Measurements from ENCODE around the gene CNKSR3.

Gene CNKSR3

DNA sequence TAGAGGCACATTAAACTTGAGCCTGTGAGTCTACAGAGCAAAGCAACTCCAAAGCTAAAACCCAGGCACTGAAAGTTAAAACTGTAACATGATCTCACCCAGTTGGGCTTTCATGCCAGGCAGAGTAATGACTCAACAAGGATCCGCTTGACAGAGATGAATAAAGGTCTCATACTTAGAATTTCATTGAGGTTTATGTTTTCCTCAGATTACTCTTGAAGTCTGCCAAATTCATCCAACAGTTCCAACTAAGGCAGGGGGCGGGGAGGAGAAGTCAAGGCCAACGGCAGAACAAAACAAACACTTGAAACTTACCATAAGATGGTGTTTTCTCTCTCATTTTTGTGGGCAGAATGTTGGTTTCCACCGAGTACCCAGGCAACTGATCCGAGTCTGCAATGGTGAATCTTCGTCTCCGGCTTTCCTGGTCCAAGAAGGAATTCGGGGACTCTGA is 99.8 kb downstream of the CNKSR3 start:
- DNase-seq, result no peak

DNA sequence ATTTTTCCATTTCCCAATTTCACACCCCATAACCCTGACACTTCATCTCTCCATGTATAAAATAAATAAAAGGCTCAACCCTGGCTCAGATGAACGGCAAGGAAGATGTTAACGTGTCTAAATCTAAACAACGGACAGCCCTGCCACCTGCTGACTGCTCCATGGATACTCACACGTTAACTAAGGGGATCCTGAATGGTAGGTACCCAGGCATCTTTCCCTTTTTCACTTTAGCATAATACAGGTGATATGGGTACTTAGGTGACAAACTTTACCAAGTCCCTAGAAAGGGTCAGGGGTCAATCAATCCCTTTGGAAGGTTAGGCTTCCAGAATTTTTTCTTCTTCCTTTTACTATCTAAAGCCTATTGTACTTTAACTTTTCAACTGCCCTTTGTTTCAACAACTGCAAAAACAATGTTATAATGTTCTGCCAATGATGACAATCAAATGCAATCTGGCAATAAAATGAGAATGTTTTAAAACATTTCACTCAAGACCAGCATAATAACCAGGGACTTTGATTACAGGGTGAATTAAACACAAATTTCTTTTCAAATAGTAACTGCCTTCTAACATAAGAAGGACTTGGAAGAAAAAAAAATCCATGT is 101.5 kb downstream of the CNKSR3 start:
- DNase-seq, result no peak

GRCh38 chr6:154407440-154407839 is 103.0 kb downstream of the CNKSR3 start:
- DNase-seq, result no peak

GRCh38 chr6:154406869-154407268 is 103.6 kb downstream of the CNKSR3 start:
- DNase-seq, result no peak

DNA sequence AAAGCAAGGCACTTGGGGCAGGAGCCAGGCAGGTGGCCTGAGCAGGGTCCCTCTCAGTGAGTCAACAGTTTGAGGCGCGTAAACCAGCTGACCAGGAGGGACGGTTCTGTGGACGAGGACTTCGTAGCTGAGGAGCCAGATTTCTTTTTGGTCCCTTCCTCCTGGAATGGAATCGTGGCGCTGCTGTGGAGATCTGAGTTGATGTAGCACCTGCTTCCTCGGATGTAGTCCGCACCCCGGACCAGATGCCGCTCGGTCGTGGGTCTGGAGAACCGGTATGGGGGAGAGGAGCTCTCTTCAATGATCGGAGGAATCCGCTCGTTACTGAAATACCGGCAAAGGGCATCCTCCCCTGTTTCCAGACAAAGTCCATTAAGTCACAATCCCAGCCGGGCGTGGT is 104.2 kb downstream of the CNKSR3 start:
- DNase-seq, result no peak

DNA sequence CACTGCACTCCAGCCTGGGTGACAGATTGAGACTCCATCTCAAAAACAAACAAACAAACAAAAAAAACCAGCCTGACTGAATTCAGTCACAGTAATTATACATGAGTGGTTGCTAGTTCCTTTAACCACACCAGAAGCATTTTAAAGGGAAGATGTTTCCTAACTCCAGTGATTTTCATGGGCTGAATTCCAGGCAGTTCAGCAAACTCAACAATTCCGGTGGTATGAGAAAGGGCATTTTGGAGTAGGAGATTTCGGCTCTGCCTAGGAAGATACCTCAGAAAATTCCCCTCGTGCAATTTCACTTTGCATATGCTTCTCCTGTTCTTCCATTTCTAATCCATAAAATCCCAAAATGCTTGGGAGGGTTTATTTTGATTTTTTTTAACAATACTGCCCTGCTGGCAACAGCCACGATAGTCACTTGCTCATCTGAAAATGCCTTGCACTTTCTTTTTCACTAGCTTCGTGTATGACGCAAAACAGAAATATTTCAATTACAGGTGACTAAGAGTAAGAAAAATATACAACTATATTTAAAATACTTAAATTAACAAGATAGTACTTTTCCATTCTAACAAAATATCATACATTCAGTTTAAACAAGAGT is 105.6 kb downstream of the CNKSR3 start:
- no peak for DNase-seq

- no peak for DNase-seq
Observed at GRCh38 chr6:154403788-154404187, 106.7 kb downstream of the CNKSR3 start.

DNA sequence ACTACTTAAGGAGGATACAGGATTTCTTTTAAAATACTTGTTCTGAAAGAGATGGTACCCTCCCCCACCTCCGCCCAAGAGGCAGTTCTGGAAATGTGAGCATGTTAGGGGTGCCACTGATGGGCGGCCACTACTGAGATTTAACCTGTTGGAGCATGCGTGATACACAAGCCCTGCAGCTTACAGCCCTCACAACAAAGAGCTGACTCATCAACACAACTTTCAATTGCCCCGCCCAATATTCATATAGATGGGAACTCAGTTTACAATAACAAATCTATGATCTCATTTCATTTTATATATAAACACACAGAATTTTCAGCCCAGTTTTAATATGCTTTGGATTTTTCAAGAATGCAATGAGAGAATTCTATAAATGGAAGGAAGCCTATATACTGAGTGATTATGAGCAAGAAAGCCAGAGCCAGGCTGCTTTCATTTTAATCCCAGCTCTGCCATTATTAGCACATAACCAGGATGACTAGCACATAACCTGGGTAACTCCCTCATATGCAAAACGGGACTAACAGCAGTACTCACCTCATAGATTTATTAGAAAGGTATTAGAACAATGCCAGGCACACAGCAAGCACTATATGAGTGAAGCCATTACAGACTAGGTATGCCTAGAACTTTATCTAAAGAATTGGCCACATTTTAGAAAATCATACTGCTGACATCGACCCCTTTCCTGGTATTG is 108.3 kb downstream of the CNKSR3 start:
- no peak for DNase-seq

DNA sequence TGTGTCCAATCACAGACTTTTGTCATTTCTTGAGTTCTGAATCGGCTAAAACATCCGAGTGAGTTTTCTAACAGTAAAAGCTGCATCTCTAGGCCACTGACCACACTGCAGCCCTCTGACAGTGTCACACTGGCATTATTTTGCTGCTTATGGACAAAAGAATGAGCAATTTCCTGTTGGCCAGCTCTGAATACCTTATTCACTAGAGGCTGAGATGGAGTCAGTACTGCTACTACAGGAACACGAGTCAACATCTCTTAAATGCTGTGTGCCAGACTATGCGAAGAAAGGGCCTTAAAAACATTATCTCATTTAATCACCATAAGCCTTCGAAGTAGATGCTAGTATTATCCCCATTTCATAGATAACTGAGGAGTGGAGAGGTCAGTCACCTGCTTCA is 111.4 kb downstream of the CNKSR3 start:
- no peak for DNase-seq

DNA sequence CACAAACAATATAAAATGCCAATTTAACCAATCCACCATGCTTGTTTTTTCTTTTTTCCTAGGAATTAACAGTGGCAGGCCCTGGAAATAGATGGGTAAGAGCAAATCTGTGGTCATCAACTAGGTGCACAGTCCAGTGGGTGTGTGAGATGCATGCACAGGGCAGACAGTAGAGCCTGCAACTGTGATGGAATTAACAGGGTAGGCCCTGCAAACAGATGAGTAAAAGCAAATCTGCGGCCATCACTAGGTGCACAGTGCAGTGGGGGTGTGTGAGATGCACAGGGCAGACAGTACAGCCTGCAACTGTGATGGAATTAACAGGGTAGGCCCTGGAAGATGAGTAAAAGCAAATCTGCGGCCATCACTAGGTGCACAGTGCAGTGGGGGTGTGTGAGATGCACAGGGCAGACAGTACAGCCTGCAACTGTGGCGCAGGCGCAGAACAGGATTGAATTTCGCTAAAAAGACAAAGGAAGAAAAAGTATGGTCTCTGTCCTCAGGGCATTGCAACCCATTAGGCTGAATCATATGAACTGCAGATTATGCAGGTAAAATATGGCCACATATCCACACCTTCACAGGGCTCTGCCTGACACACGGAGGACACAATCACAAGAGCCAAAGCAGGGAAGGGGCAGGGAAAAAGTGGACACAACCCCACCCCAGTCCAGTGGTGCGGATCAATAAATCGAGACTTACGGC is 112.8 kb downstream of the CNKSR3 start:
- DNase-seq, result no peak

GRCh38 chr6:154395878-154396277 is 114.6 kb downstream of the CNKSR3 start:
- no peak for DNase-seq

DNA sequence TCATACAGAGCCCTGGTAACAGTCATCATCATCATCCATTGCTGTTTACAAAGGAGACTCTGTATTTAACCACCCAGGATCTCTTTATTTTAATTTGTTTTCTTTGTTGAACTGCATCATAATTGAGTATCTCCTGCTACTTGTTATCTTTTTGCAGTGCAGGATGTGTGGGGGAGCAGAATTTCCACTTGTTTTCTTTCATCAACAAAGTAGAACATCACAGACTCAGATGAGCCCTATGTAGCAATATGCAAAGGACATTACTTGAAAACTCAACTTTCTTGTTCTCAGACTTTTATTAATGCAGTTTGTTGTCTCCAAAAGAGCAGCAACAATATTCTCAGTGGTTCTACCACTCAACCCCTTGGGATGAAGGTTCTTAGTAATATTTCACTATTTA is 115.2 kb downstream of the CNKSR3 start:
- no peak for DNase-seq

GRCh38 chr6:154394571-154394970 is 115.9 kb downstream of the CNKSR3 start:
- no peak for DNase-seq

DNA sequence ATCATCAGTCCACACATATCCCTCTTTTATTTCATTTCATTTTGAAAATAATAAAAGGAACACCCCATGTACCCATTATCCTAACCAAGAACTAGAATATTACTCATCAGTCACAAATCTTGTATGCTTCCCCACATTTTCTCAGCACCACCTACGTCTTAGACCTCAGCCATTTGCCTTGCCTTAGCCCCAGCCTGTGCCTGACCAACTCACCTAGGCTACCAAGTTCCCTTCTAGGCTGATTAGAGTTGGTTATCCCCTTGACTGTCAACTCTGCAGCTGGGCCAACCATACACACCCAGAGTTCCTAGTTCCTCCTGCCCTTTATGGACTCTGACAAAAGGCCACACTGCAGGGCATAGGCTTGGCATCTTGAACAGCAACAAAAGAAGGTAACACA is 120.5 kb downstream of the CNKSR3 start:
- no peak for DNase-seq

DNA sequence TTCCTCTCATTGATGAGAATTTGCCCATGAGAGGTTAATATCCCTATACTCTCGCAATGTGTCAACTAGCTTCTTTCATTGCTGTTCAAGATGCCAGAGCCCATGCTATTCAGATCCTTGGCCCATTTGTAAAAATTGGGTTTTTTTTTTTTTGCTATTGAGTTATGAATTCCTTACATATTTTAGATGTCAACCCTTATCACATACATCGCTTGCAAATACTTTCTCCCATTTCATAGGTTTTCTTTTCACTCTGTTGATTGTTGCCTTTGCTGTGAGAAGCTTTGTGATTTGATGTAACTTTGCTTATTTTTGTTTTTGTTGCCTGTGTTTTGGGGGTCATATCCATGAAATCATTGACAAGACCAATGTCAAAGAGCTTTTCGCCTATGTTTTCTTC is 121.7 kb downstream of the CNKSR3 start:
- no peak for DNase-seq

DNA sequence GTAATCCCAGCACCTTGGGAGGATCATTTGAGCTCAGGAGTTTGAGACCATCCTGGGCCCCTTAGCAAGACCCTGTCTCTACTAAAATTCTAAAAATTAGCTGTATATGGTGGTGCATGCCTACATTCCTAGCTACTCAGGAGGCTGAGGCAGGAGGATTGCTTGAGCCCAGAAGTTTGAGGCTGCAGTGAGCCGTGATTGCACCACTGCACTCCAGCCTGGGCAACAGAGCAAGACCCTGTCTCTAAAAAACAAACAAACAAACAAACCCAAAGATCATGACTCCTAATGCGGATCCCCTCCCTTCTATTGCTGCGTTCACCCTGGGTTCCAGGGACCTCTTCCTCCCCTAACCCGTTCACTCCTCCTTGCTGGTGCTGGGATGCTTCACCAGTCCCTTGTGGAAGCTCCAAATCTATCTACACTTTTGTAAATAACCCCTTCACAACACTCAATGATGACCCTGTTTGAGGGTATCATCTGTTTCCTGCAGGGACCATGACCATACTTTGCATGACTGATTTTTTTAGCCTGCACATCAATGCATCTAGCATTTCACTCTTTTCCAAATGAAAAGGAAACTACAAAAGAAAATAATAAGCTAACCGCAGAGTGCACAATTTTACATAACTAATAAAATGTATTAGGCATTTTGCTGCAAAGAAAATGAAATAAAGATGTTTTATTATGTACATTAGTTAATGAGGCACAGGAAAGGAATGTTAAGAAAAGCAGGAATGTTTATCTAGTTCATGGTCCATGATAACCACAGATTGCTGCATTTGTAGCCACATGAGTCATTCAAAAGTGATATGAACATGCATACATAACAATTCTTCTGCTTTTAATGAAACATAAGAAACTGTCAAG is 123.4 kb downstream of the CNKSR3 start:
- no peak for DNase-seq

- no peak for DNase-seq
Observed at GRCh38 chr6:154384191-154384590, 126.3 kb downstream of the CNKSR3 start.

DNA sequence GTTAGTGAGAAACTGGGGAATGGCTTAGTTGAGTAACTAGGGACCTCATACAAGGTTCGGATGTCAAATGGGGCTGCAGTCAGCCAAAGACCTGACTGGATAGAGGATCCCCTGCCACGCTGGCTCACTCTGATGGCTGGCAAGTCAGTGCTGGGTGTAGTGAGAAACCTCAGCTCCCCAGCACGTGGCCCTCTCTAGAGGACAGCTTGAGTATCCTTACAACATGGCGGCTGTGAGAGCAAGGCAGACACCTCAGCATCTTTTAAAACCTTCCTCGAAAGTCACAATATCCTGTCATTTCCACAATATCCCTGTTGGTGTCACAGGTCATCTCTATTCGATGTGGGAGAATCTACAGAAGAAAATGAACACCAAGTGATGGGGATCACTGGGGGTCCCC is 127.2 kb downstream of the CNKSR3 start:
- DNase-seq, result no peak

DNA sequence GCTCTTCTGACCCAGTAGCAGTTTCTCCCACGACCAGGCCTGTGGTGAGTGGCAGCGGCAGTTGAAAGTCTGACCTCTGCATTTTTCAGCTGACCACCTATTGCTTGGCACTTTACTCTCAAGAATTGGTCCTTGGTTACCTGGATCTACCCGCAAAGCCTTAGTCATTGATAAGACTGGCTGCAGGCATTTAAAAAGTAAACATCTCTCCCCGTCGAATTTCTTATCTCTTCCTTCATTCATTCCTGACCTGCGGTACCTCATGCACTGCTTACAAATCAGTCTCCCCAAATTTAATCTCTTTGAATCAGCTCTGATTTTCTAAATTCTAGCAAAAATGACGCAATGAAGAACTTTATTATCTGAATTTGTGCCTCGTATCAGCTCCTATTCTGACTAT is 127.7 kb downstream of the CNKSR3 start:
- DNase-seq, result no peak

- no peak for DNase-seq
Observed at GRCh38 chr6:154381548-154381947, 128.9 kb downstream of the CNKSR3 start.

GRCh38 chr6:154380741-154381140 is 129.7 kb downstream of the CNKSR3 start:
- DNase-seq, result no peak

DNA sequence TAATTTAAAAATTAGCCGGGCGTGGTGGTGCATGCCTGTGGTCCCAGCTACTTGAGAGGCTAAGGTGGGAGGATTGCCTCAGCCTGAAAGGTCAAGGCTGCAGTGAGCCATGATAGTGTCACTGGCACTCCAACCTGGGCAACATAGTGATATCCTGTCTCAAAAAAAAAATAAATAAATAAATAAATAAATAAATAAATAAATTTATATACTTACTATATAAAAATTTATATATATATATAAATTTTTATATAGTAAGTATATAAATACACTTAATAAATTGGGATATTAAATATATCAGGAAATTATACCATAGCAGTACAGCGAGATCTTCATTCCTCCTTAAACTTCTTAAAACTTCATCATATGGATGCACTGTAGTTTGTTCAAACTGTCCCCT is 130.9 kb downstream of the CNKSR3 start:
- no peak for DNase-seq

DNA sequence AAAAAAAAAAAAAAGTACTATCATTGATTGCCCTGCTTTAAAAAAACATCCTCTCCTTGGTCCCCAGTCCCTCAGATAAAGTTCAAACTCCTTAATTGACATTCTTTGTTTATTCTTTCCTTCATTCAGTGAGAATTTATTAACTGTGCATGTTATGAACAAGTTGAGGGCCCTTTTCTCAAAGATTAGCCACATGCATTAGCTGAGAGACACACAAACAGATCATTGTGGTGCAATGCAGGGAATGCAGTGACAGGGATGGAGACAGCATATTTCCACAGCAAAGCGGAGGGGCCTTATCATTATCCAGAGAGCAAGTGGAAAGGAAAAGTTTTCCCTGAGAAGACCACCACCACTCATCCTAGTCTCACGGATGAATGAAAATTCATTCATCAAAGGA is 132.0 kb downstream of the CNKSR3 start:
- no peak for DNase-seq
